CD14-positive monocyte (primary cell): Measurements from ENCODE around the gene TMEM232. TPM values are rescaled to one million over a fixed set of nuclear protein-coding genes. Genes with fewer than 3 reads are reported as not detected.

Experiments used
- DNase-seq, 3 donors: peaks; one replicate each; pipeline ENCODE4 v3.0.0-alpha.2; 2011 to 2022
- H2AFZ ChIP-seq: 2 replicates; pipeline ENCODE4 v1.6.0; 2012; ENCODE audit warnings: mild to moderate bottlenecking, low read depth, low read length, inconsistent platforms; ENCODE audit not compliant: insufficient read depth, poor library complexity, severe bottlenecking
- H3K27ac ChIP-seq, 2 donors: 1 replicate in 1 of 2; 2 replicates in 1 of 2; pipeline ENCODE4 v1.5.1; 2012 to 2013; ENCODE audit warnings: low read length in 2 of 2, control low read depth in 1 of 2, inconsistent platforms in 1 of 2, low read depth in 1 of 2, mild to moderate bottlenecking in 1 of 2
- H3K27me3 ChIP-seq, 2 donors: one replicate each; pipeline versions ENCODE4 v1.6.0 to v1.6.1; 2011 to 2013; ENCODE audit warnings: low read length in 2 of 2; ENCODE audit not compliant: control insufficient read depth in 2 of 2, insufficient read depth in 2 of 2
- H3K36me3 ChIP-seq, 2 donors: replicated peaks in 1 of 2; 1 replicate in 1 of 2; 2 replicates in 1 of 2; pipeline versions ENCODE4 v1.5.1 to v1.6.1; 2012 to 2013; ENCODE audit warnings: low read length in 2 of 2, control low read depth in 1 of 2, inconsistent platforms in 1 of 2, mild to moderate bottlenecking in 1 of 2; ENCODE audit not compliant: insufficient read depth in 2 of 2, control insufficient read depth in 1 of 2
- H3K4me1 ChIP-seq, 2 donors: 1 replicate in 1 of 2; 2 replicates in 1 of 2; pipeline versions ENCODE4 v1.5.1 to v1.6.1; 2012 to 2013; ENCODE audit warnings: low read length in 2 of 2, control low read depth in 1 of 2, inconsistent platforms in 1 of 2, mild to moderate bottlenecking in 1 of 2, moderate library complexity in 1 of 2; ENCODE audit not compliant: insufficient read depth in 2 of 2, control insufficient read depth in 1 of 2
- H3K4me2 ChIP-seq: replicated peaks from 2 replicates; pipeline ENCODE3; 2012; ENCODE audit warnings: low read length, moderate library complexity, mild to moderate bottlenecking; ENCODE audit not compliant: poor library complexity, severe bottlenecking; ENCODE audit errors: extremely low read depth
- H3K4me3 ChIP-seq, 3 experiments: fragments of 200-600 bp in 1 of 3; sonication (generic) in 1 of 3; replicated peaks in 1 of 3; 1 replicate in 2 of 3; 2 replicates in 1 of 3; pipeline ENCODE4 v1.5.1; 2011 to 2013; ENCODE audit warnings: low read length in 3 of 3, mild to moderate bottlenecking in 3 of 3, control low read depth in 2 of 3, low read depth in 2 of 3, inconsistent platforms in 1 of 3, moderate library complexity in 1 of 3
- H3K79me2 ChIP-seq: 2 replicates; pipeline ENCODE4 v1.6.0; 2012; ENCODE audit warnings: mild to moderate bottlenecking, control low read depth, inconsistent platforms, low read length, moderate library complexity; ENCODE audit not compliant: insufficient read depth
- H3K9ac ChIP-seq: 2 replicates; pipeline ENCODE4 v1.6.0; 2017; ENCODE audit warnings: low read length, mild to moderate bottlenecking; ENCODE audit not compliant: insufficient read depth, poor library complexity, severe bottlenecking
- H3K9me3 ChIP-seq, 2 donors: replicated peaks in 1 of 2; 1 replicate in 1 of 2; 2 replicates in 1 of 2; pipeline versions ENCODE4 v1.5.1 to v1.6.1; 2012 to 2013; ENCODE audit warnings: low read length in 2 of 2, control low read depth in 1 of 2; ENCODE audit not compliant: control insufficient read depth in 1 of 2, insufficient read depth in 1 of 2
- H4K20me1 ChIP-seq: 2 replicates; pipeline ENCODE4 v1.6.0; 2012; ENCODE audit warnings: mild to moderate bottlenecking, low read length, control low read depth, moderate library complexity; ENCODE audit not compliant: insufficient read depth
- H3K27ac Mint-ChIP-seq, 7 donors: one replicate each; pipeline ENCODE4 v1.8.0; 2020; ENCODE audit warnings: mild to moderate bottlenecking in 7 of 7, mixed read lengths in 7 of 7, moderate library complexity in 6 of 7, inconsistent platforms in 2 of 7
- H3K27me3 Mint-ChIP-seq, 3 donors: one replicate each; pipeline ENCODE4 v1.8.0; 2021 to 2022; ENCODE audit warnings: low read depth in 3 of 3, mild to moderate bottlenecking in 3 of 3, mixed read lengths in 3 of 3, moderate library complexity in 3 of 3, inconsistent platforms in 1 of 3
- H3K36me3 Mint-ChIP-seq, 2 donors: one replicate each; pipeline ENCODE4 v1.8.0; 2020; ENCODE audit warnings: mixed read lengths in 2 of 2, inconsistent platforms in 1 of 2, mild to moderate bottlenecking in 1 of 2
- H3K4me1 Mint-ChIP-seq: one replicate; pipeline ENCODE4 v1.8.0; 2020; ENCODE audit warnings: mild to moderate bottlenecking, mixed read lengths
- H3K4me3 Mint-ChIP-seq, 2 donors: one replicate each; pipeline ENCODE4 v1.8.0; 2020; ENCODE audit warnings: mild to moderate bottlenecking in 2 of 2, mixed read lengths in 2 of 2, moderate library complexity in 1 of 2
- H3K9me3 Mint-ChIP-seq, 7 donors: one replicate each; pipeline ENCODE4 v1.8.0; 2020 to 2022; ENCODE audit warnings: mixed read lengths in 7 of 7, mild to moderate bottlenecking in 6 of 7, moderate library complexity in 6 of 7, inconsistent platforms in 2 of 7
- CTCF ChIP-seq: fragments of 200-600 bp; IDR thresholded peaks from one replicate; pipeline ENCODE4 v1.8.0; 2022; ENCODE audit warnings: antibody characterized with exemption, mild to moderate bottlenecking
- WGBS: methylation state at CpG from one replicate; pipeline ENCODE4 v1.1.5; 2013; ENCODE audit warnings: missing lambda C conversion rate; ENCODE audit not compliant: insufficient coverage; 5-methylcytosine and 5-hydroxymethylcytosine counted together
- intact Hi-C, 2 donors: fragments of 100-400 bp; cut with micrococcal nuclease; formaldehyde crosslinking; loops; one replicate each; pipeline versions ENCODE4 v1.15.0 to v1.15.1; 2023
- polyA plus RNA-seq, 3 donors: library from polyadenylated mRNA; depleted of rRNA in 1 of 3; unstranded in 2 of 3; stranded (reverse) in 1 of 3; fragments of 300-500 nt in 2 of 3; fragments of >200 nt in 1 of 3; fragmentation: Illumina TruSeq in 2 of 3; gene quantifications; 1 replicate in 2 of 3; 2 replicates in 1 of 3; pipeline ENCODE4 v1.2.3, GENCODE V29; 2012 to 2021

TMEM232 gene
- polyA plus RNA-seq, 3 donors, result 0.04 to 1.4 (median 0.59) TPM

GRCh38 chr5:110716247-110717245, 9.9 kb downstream of the TMEM232 start:
- no peaks in the 10 kb centered on the region for H3K4me1 ChIP-seq
- intact Hi-C loops, result no loop called here

More at GRCh38 chr5:110716247-110717245, 9.9 kb downstream of the TMEM232 start:
- Histone ChIP-seq H3K79me2 (no peaks in the 10 kb centered on the region), H3K9me3 (no peaks in the 10 kb centered on the region), H3K27me3 (no peaks in the 10 kb centered on the region), H3K4me2 (no peak overlapping the region), H2AFZ (no peak overlapping the region), H4K20me1 (no peaks in the 10 kb centered on the region), H3K4me3 (no peak overlapping the region), H3K9ac (no peak overlapping the region), H3K36me3 (no peaks in the 10 kb centered on the region), H3K27ac (no peak overlapping the region)
- no CpG with 5 or more reads among the region's 5 CpGs for WGBS
- no peak for DNase-seq
- TF ChIP-seq CTCF, result no peak
- Mint-ChIP-seq H3K9me3 (peaks cover 0 to 8% (median 3%) of the 10 kb centered on the region in 7 donors), H3K27ac (no peak overlapping the region), H3K36me3 (no peaks in the 10 kb centered on the region), H3K4me3 (no peak overlapping the region), H3K4me1 (no peaks in the 10 kb centered on the region), H3K27me3 (peaks cover 0 to under 1% (median 0%) of the 10 kb centered on the region in 3 donors)
